BLaER1 treated with 17β-estradiol and CSF1 and Interleukin-3, amounts not matched to agents 10 nM and 100 nM (cell line): Measurements from ENCODE around the gene ELOVL7.
"Not testable (repeated sequence)": the region's sequence is repeated elsewhere in the genome, so short reads cannot be mapped to it uniquely, and the experiment has no call there.

Source experiments
- H3K27ac ChIP-seq, 11 experiments: shearing (Covaris generic); formaldehyde crosslinking; 2 replicates each; pipeline ENCODE4 v1.8.1; 2022
- H3K27me3 ChIP-seq, 11 experiments: shearing (Covaris generic); formaldehyde crosslinking; 2 replicates each; pipeline ENCODE4 v1.8.1; 2022
- H3K36me3 ChIP-seq, 11 experiments: shearing (Covaris generic); formaldehyde crosslinking; 2 replicates each; pipeline ENCODE4 v1.8.1; 2022
- H3K4me1 ChIP-seq, 10 experiments: shearing (Covaris generic); formaldehyde crosslinking; 2 replicates each; pipeline ENCODE4 v1.8.1; 2022
- H3K4me2 ChIP-seq, 11 experiments: shearing (Covaris generic); formaldehyde crosslinking; 2 replicates each; pipeline ENCODE4 v1.8.1; 2022
- H3K4me3 ChIP-seq, 10 experiments: shearing (Covaris generic); formaldehyde crosslinking; 2 replicates each; pipeline ENCODE4 v1.8.1; 2022
- H3K9ac ChIP-seq, 11 experiments: shearing (Covaris generic); formaldehyde crosslinking; 2 replicates each; pipeline ENCODE4 v1.8.1; 2022
- H3K9me3 ChIP-seq, 11 experiments: shearing (Covaris generic); formaldehyde crosslinking; replicated peaks in 1 of 11; 2 replicates each; pipeline ENCODE4 v1.8.1; 2022
- H4K20me1 ChIP-seq, 11 experiments: shearing (Covaris generic); formaldehyde crosslinking; 2 replicates each; pipeline ENCODE4 v1.8.1; 2022
- Cebpa-rat ChIP-seq, 11 experiments: shearing (Covaris generic); IDR thresholded peaks; 2 replicates each; pipeline ENCODE4 v1.8.1; 2022

The ELOVL7 gene

DNA sequence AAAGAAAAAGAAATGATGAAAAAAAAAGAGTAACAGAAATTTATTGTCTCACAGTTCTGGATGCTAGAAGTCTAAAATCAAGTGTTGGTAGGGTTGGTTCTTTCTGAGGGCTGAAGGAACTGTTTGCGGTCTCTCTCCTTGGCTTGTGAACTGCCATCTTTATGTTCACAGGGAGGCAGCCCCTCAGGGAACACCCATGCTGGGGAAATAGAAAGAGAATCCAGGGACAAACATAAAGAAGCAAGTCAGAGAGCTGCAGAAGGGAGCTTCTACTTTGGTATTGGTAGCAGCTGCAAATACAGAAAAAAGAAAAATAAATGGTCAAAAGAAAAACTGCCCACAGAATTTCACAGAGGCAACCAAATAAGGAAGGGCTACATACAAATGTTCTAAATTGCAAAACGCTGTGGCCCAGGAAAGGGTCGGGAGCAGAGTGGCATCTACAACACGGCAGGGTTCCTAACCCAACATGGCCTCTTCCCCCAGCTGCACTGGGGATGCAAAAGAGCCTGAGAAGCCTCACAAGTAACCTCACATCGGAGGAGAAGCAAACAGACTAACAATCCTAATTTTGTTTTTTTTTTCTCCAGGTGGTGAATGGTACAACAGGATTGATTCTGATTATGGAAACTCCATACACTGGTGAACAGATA is 37.4 kb downstream of the ELOVL7 start:
- Histone ChIP-seq H3K9me3 (no peaks in the 10 kb centered on the region), H3K4me1 (peaks cover 0 to 6% (median 0%) of the 10 kb centered on the region in 10 experiments; a peak in 3 of 20 replicates), H4K20me1 (no peaks in the 10 kb centered on the region), H3K9ac (no peak overlapping the region), H3K4me2 (no peak overlapping the region), H3K36me3 (no peaks in the 10 kb centered on the region), H3K4me3 (no peak overlapping the region), H3K27me3 (no peaks in the 10 kb centered on the region), H3K27ac (no peak overlapping the region)
- no peak for TF ChIP-seq Cebpa-rat (IDR thresholded peaks at IDR 0.05)

DNA sequence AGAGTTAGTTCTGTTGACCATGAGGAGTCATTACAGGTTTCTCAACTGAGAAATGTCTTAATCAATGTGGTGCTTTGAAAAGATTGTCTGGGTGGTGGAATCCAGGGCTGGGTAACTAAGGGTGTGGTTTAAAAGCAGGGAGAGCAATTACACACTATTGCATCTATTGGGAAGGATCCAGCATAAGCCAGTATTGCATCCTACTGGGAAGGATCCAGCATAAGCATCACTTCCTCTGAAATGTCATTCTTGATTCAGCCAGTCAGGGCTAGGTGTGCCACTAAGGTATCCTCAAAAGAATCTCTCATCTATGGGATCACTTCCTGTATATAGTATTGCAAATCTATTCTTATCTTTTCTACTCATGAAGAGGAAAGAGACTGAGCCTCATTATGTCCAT is 38.6 kb downstream of the ELOVL7 start:
- Histone ChIP-seq H3K27ac (no peak overlapping the region), H3K4me3 (no peak overlapping the region), H3K9me3 (no peaks in the 10 kb centered on the region), H3K4me1 (peaks cover 0 to 6% (median 0%) of the 10 kb centered on the region in 10 experiments; a peak in 3 of 20 replicates), H3K4me2 (no peak overlapping the region), H3K9ac (no peak overlapping the region), H4K20me1 (no peaks in the 10 kb centered on the region), H3K36me3 (no peaks in the 10 kb centered on the region), H3K27me3 (no peaks in the 10 kb centered on the region)
- no peak for TF ChIP-seq Cebpa-rat (IDR thresholded peaks at IDR 0.05)

DNA sequence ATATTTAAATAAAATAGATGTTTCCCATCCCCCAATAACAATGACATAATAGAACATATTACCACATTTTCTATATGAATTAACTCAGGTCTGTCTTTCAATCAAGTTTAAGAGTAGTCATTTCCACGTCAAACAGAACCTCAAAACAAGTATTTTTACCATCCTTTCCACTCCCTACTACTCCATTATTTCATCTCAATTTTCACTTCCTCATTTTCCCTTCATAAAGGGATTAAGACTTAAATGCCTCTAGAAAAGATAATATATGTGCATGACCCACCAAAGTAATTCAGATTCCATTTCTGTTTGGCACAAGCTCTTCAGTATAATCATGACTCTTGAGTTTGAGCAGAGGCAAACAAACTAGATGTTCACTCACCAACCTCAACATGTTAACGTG is 40.4 kb downstream of the ELOVL7 start:
- peak overlapping the region in 1 of 11 experiments; percentile 13; a peak in 1 of 22 replicates for H3K4me2 ChIP-seq
- H3K4me3 ChIP-seq = no peak overlapping the region
- peaks cover 0 to 6% (median 0%) of the 10 kb centered on the region in 10 experiments; a peak in 3 of 20 replicates for H3K4me1 ChIP-seq
- no peak for TF ChIP-seq Cebpa-rat (IDR thresholded peaks at IDR 0.05)
- no peak overlapping the region for H3K27ac ChIP-seq
- no peaks in the 10 kb centered on the region for H3K27me3 ChIP-seq
- H3K9me3 ChIP-seq = no peaks in the 10 kb centered on the region
- H3K36me3 ChIP-seq = no peaks in the 10 kb centered on the region
- no peaks in the 10 kb centered on the region for H4K20me1 ChIP-seq
- H3K9ac ChIP-seq = no peak overlapping the region

DNA sequence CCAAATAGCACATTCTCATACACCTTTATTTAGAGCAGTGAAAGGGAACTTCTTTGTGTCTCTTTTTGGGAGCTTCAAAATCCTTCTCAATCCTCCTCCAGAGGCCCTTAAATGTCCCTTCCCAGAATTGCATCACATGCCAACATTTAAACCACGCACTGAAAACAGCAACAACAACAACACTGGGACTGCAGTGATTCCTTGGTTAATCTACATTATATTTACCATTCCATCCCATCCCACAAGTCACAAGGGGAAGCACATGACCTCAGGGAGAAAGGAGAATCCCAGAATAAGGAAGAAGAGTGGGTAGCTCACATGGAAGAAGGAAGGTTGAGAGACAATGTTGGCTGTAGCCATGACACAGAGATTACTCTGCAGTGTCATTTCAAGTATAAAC is 41.1 kb downstream of the ELOVL7 start:
- Histone ChIP-seq H3K36me3 (no peaks in the 10 kb centered on the region), H3K27me3 (no peaks in the 10 kb centered on the region), H3K4me1 (peaks cover 0 to 6% (median 0%) of the 10 kb centered on the region in 10 experiments; a peak in 3 of 20 replicates), H3K27ac (no peak overlapping the region), H3K9ac (no peak overlapping the region), H3K4me2 (peak overlapping the region in 1 of 11 experiments; percentile 13; a peak in 1 of 22 replicates), H4K20me1 (no peaks in the 10 kb centered on the region), H3K9me3 (no peaks in the 10 kb centered on the region), H3K4me3 (no peak overlapping the region)
- no peak for TF ChIP-seq Cebpa-rat (IDR thresholded peaks at IDR 0.05)

GRCh38 chr5:60802226-60802625 is 41.8 kb downstream of the ELOVL7 start:
- TF ChIP-seq Cebpa-rat (IDR thresholded peaks at IDR 0.05) = no peak
- no peak overlapping the region for H3K4me3 ChIP-seq
- no peaks in the 10 kb centered on the region for H3K36me3 ChIP-seq
- H3K27me3 ChIP-seq = no peaks in the 10 kb centered on the region
- peaks cover 0 to 6% (median 0%) of the 10 kb centered on the region in 10 experiments; a peak in 3 of 20 replicates for H3K4me1 ChIP-seq
- H3K9ac ChIP-seq = no peak overlapping the region
- no peaks in the 10 kb centered on the region for H4K20me1 ChIP-seq
- H3K4me2 ChIP-seq = no peak overlapping the region
- no peaks in the 10 kb centered on the region for H3K9me3 ChIP-seq
- no peak overlapping the region for H3K27ac ChIP-seq

- Histone ChIP-seq H3K9ac (no peak overlapping the region), H4K20me1 (no peaks in the 10 kb centered on the region), H3K4me3 (no peak overlapping the region), H3K27ac (no peak overlapping the region), H3K9me3 (no peaks in the 10 kb centered on the region), H3K4me2 (no peak overlapping the region), H3K4me1 (no peaks in the 10 kb centered on the region), H3K36me3 (no peaks in the 10 kb centered on the region), H3K27me3 (no peaks in the 10 kb centered on the region)
- TF ChIP-seq Cebpa-rat (IDR thresholded peaks at IDR 0.05) = no peak
These were observed 46.5 kb downstream of the ELOVL7 start for GRCh38 chr5:60797482-60798153.

DNA sequence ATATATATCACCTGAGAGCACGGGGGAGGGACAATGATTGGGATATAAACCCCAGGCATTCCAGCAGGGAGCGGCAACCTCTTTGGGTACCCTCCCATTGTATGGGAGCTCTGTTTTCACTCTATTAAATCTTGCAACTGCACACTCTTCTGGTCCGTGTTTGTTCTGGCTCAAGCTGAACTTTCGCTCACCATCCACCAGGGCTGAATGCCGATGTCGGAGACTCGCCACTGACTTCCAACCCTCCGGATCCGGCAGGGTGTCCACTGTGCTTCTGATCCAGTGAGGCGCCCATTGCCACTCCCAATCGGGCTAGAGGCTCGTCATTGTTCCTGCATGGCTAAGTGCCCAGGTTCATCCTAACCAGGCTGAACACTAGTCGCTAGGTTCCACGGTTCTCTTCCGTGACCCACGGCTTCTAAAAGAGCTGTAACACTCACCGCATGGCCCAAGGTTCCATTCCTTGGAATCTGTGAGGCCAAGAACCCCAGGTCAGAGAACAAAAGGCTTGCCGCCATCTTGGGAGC is 48.6 kb downstream of the ELOVL7 start:
- not testable (repeated sequence) for H3K4me1 ChIP-seq, H3K9ac ChIP-seq, H3K27ac ChIP-seq, H3K36me3 ChIP-seq, H3K27me3 ChIP-seq, H3K4me3 ChIP-seq, H3K9me3 ChIP-seq, H4K20me1 ChIP-seq, H3K4me2 ChIP-seq

GRCh38 chr5:60794691-60795090 is 49.4 kb downstream of the ELOVL7 start:
- Histone ChIP-seq H3K36me3 (no peaks in the 10 kb centered on the region), H4K20me1 (no peaks in the 10 kb centered on the region), H3K4me3 (no peak overlapping the region), H3K9me3 (no peaks in the 10 kb centered on the region), H3K27ac (no peak overlapping the region), H3K4me2 (no peak overlapping the region), H3K9ac (no peak overlapping the region), H3K27me3 (no peaks in the 10 kb centered on the region), H3K4me1 (no peaks in the 10 kb centered on the region)
- no peak for TF ChIP-seq Cebpa-rat (IDR thresholded peaks at IDR 0.05)

- H3K4me1 ChIP-seq = no peaks in the 10 kb centered on the region
- H3K9ac ChIP-seq = no peak overlapping the region
- H3K27ac ChIP-seq = no peak overlapping the region
- H3K27me3 ChIP-seq = no peaks in the 10 kb centered on the region
- H4K20me1 ChIP-seq = no peaks in the 10 kb centered on the region
- no peaks in the 10 kb centered on the region for H3K36me3 ChIP-seq
- TF ChIP-seq Cebpa-rat (IDR thresholded peaks at IDR 0.05) = no peak
- H3K4me3 ChIP-seq = no peak overlapping the region
- no peaks in the 10 kb centered on the region for H3K9me3 ChIP-seq
- no peak overlapping the region for H3K4me2 ChIP-seq
These were observed 51.6 kb downstream of the ELOVL7 start for GRCh38 chr5:60792438-60792837.

DNA sequence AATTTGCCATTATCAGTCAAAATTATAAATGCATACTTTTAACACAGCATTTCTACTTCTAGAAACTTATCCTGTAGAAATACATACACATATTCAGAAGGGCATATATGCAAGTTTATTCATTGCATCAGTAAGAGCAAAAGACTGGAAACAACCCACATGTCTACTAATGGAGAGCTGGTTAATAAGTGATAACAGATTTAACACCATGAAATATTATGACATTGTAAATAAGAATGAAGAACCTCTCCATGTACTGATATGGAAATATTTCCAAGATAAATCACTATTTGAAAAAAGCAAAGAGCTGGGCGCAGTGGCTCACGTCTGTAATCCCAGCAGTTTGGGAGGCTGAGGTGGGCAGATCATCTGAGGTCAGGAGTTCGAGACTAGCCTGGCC is 54.5 kb downstream of the ELOVL7 start:
- Histone ChIP-seq H3K4me3 (no peak overlapping the region), H3K36me3 (no peaks in the 10 kb centered on the region), H3K9ac (no peak overlapping the region), H3K27ac (no peak overlapping the region), H3K9me3 (no peaks in the 10 kb centered on the region), H4K20me1 (no peaks in the 10 kb centered on the region), H3K4me2 (no peak overlapping the region), H3K27me3 (no peaks in the 10 kb centered on the region), H3K4me1 (no peaks in the 10 kb centered on the region)
- TF ChIP-seq Cebpa-rat (IDR thresholded peaks at IDR 0.05) = no peak
